HG03103 (cell line): ENCODE results near the gene SOCS1.
A peak's percentile ranks its signal among the peaks of the same experiment; 100 is the strongest.

Experiments used
- ATAC-seq: cut with Tn5 transposase; IDR thresholded peaks from one replicate; pipeline ENCODE4 v1.9.1; 2021; ENCODE audit warnings: low read depth; ENCODE audit not compliant: unreplicated experiment

Gene SOCS1

DNA sequence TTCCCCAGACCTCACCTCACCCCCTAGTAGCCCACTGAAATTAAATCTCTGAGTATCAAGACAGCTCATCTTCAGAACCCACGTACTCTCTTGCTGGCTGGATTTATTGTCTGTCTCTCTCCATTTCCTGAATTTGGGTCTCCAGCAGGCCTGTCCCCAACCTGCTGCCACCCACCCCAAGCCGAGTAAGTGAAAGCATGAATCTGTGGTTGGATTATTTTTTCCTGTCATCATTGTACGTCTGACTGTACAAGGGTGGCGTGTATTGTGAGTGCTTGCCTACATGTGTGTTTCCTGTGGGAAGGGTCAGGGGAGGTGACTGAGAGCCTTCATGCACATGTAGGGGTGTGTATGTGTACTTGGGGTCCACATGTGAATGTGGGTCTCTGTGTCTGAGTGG is 7.7 kb upstream of the SOCS1 start:
- no peak for ATAC-seq

DNA sequence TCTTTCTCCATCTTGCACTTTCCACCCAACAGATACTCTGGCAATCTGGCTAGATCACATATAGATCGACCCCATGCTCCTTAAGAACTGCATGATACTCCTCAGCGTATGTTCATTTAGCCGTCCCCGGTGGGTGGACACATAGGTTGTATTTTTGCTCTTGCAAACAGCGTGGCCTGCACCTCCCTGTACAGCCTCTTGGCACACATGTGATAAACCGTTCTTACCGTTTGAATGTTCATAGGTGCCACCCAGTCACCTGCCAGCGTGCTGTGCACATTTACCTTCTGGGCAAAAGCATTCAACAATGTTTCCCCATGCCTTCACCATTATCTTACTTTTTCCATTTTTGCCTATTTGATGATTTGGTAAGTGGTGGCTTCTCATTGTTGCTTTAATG is 6.9 kb upstream of the SOCS1 start:
- no peak for ATAC-seq

DNA sequence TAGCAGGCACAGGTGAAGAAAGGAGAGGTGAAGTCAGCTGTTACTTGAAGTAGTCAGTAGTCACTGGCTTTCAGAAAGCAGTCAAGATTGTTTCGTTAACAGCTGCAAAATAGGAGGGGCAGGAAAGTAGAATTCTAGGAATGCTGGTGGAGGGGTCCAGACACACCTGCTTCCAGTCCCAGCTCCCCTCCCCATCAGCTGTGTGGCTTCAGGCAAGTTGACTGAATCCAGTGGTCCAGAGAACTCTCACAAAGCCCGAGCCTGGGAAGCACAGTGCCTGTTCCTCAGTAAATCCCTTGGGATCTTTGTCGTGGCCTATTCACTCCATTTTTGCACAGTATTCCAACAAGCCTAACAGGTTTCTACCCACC is 4.6 kb upstream of the SOCS1 start:
- no peak for ATAC-seq

DNA sequence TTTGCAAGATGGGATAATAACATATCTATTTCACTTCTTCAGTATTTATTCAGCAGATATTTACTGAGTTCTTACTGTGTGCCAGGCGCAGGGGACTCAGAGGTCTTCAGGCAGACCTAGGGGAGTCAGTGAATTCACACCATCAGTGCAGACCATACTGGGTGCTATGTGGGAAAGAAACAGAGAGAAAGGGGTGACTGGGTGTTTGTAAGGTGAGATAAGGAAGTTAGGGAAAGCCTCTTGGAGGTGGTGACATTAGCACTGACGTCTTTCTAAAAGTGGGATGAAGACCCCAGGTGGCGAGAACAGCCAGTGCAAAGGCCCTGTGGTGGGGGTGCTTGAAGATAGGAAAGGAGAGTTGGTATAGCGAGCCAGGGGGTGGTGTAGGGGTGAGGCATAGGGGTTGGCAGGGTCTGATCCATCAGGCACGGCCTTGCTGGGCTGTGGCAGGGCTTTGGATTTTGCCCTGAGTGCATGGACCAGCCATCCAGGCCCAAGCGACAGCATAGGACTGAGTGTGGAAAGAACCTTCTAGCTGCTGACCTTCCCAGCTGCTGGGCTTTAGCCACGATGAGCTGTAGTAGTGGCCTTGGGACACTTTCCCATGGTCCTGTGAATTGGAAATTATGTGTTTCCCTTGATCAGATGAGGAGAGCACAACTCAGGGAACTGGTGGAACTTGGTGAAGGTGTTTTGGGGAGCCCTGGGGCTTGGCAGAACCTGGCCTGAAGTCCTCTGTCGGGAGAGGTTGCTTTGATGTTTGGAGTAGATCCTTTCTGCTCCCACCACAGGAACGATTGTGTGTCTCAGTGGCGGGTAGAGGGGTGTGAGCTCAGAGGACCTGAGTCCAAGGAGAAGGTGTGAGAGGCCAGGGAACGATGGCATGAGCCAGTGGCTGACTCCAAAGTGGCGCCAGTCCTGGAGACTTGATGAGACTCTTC is 3.9 kb upstream of the SOCS1 start:
- ATAC-seq = no peak

DNA sequence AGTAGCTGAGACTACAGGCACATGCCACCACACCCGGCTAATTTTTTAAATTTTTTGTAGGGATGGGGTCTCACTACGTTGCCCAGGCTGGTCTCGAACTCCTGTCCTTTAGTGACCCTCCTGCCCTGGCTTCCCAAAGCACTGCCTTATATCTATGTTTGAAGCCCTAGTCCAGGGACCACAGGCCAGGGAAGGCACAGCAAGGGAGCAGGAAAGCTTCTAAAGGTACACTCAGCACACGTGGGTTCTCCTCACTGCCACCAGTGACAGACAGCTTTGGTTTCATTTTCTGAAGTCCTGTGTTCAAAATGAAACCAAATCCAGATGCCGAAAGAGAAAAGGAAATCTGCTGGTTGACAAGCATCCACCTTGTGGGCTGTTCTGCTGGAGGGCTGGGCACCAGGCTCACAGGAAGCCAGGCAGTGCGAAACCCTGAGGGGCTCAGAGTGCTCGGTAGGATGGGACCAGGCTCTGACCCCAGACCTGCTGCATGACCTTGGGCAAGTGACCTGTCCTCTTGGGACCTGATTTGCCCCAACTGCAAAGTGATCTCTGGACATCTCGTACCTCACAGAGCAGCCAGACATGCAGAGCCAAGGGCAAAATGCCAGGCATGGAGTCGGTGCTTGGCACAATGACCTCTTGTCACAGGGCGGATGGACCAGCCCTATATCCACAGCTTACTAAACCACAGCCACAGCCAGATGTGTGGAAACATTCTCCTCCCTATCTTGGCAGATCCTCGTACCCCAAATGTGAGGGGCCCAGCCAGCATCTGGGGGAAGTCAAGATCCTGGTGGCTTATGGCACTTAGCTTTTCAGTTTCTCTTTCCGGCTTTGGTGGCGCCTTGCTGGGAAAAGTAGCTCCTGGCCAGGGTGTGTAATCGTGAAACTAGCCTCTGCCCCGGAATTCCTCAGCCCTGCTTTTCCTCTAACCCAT is 2.8 kb upstream of the SOCS1 start:
- ATAC-seq = no peak

DNA sequence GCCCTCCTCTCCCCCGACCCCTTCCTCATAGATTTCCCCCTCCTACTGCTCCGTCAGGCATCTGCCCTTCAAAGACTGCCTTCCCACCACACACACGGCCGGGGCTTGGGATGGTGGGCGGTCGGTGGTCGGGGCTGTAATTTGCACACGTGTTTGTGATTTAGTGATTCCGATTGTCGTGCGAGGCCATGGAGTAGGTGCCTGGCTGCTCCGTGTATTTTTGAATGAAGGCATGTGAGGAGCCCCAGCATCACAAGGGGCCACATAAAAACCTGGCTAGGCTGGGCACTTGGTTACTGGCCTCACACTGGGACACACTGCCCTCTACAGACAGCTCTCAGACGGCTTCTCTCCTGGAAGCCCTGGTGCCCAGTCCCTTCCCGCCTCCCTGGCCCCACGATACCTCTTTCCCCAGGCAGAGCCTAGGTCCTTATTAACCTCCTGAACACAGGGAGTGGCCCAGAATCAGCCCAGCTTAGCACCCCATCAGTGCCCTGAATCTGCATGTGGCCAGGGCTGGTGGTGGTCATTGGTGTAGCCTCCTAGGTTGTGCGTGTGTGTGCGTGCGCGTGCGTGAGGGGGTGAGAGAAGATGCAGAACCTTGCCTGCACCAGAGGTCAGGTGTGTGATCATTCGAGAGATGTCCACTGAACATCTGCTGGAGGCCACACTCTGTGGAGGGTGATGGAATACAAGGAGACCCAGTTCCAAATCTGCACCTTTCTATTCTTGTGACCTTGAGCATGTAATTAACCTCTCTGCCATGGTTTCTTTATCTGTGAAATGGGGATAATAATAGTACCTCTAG is 1.3 kb upstream of the SOCS1 start:
- no peak for ATAC-seq

DNA sequence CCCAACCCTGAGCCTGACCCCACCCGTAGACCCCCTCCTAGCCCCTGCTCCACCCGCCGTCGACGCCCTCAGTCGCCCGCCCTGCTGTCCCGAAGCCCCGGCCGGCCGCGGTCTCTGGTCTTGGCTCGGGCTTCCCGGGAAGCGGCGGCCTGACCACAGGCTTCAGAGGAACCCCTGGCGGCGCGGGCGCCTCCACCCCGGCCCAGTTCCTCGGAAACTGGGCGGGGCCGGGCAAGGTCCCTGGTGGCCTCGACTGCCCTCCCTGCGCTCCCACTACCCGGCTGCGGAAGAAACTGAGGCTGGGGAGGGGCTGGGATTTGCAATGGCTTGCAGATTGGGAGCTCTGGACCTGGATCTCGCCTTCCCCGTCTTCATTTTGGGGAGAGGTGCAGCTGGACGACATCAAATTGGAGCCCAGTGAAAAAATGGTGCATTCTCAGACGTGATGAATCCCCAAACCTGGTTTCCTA is 692 bp upstream of the SOCS1 start:
- no peak for ATAC-seq

DNA sequence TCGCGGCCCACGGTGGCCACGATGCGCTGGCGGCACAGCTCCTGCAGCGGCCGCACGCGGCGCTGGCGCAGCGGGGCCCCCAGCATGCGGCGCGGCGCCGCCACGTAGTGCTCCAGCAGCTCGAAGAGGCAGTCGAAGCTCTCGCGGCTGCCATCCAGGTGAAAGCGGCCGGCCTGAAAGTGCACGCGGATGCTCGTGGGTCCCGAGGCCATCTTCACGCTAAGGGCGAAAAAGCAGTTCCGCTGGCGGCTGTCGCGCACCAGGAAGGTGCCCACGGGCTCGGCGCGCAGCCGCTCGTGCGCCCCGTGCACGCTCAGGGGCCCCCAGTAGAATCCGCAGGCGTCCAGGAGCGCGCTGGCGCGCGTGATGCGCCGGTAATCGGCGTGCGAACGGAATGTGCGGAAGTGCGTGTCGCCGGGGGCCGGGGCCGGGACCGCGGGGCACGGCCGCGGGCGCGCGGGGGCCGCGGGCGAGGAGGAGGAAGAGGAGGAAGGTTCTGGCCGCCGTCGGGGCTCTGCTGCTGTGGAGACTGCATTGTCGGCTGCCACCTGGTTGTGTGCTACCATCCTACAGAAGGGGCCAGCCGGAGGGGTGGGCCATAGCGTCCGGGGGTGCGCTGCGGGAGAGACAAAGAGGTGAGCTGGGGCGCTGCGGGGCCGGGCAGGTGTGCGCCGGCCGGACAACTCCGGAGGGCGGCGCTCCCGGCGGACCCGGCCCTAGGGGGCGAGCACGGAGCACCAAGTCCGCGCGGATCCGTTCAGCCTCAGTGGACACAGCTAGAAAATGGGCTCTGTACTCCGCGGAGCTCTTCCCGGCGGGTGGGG is 879 bp downstream of the SOCS1 start:
- peak; percentile 8 for ATAC-seq

DNA sequence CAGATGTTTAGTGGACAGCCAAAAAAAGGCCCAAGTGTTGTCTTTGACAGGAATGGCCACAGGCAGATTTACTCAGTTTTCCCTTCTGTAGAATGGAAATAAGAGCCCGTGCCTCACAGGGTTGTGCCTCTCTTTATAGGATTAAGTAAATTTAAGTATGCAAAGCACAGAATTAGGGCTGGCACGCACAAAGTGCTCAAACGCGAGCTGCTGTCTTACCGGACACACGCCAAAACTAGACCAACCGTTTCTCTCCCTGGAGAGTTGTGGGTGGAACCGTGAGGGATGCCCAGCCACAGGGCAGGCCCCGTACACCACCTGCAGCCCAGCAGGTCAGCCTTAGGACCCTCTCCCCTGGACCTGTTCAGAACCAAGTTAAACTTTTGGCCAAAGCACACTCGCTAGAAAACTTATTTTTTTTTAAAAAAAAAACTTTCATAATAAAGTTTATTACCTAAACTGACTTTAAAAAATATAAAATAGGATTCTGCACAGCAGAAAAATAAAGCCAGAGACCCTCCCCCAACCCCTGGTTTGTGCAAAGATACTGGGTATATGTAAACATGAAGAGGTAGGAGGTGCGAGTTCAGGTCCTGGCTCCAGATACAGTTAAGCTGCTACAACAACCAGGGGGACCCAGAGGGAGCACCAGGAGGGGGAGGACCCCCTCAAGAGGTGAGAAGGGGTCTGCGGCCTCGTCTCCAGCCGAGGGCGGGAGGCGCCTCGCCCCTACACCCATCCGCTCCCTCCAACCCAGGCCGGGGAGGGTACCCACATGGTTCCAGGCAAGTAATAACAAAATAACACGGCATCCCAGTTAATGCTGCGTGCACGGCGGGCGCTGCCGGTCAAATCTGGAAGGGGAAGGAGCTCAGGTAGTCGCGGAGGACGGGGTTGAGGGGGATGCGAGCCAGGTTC is 1.8 kb downstream of the SOCS1 start:
- no peak for ATAC-seq

DNA sequence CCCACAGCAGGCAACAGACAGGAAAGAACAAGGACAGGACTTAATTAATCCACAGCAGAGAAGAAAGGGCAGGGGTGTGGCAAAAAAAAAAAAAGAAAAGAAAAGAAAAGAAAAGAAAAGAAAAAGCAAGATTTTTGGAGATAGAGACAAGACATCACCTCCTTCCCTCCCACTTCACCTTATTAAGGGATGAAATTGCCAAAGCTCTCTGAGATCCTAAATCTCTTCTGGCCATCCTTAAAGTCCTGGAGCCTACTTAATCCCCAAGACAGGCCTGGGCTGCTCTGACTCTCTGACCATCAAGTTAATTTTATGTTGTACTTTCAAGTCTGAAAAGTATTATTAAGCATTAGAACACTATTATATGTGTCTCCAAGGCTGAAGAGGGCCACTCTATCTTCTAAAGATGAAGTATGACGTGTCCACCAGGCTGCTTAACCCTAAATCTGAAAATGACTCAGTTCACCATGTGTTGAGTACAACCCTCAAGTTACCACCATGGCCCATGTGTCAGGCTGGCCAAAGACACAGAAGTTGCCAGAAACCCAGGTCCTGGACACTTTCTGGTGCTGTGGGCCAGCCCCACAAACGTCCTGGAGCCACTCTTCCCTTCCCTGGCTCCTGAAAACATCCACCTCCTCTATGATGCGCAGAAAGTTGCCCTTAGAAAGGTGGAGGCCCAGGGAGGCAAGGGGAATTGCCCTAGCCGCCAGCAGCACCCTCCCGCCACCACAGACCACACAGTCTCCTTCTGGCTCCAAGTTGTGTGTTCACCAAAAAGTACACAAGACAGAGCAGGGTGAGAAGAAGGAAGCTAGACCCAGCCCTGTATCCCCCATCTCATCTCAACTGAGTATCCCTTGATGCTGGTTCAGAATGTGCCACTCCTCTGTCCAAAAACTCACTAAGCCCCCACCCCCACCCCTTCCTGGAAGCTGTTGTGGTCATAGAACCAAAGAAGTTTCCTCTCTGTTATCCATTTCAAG is 2.7 kb downstream of the SOCS1 start:
- no peak for ATAC-seq

DNA sequence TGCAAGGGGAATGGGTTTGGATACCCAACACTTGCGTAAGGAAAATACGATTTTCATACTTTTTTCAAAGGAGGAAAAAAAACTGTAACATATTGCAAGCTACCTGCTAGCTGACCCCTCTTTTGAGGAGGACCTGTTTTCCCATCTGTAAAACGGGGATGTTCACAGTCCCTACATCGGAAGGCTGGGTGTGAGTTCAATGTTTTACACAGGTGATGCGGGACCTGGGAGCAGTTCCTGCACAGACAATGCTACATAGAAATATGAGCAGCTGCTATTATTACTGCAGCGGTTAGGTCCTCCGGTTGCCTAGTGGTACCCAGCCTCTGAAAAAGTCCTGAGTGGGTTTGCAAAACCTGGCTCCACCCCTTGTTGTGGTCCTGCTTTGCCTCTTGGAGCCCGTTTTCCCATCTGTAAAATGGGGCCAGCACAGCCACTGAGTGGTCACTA is 3.5 kb downstream of the SOCS1 start:
- ATAC-seq = no peak

DNA sequence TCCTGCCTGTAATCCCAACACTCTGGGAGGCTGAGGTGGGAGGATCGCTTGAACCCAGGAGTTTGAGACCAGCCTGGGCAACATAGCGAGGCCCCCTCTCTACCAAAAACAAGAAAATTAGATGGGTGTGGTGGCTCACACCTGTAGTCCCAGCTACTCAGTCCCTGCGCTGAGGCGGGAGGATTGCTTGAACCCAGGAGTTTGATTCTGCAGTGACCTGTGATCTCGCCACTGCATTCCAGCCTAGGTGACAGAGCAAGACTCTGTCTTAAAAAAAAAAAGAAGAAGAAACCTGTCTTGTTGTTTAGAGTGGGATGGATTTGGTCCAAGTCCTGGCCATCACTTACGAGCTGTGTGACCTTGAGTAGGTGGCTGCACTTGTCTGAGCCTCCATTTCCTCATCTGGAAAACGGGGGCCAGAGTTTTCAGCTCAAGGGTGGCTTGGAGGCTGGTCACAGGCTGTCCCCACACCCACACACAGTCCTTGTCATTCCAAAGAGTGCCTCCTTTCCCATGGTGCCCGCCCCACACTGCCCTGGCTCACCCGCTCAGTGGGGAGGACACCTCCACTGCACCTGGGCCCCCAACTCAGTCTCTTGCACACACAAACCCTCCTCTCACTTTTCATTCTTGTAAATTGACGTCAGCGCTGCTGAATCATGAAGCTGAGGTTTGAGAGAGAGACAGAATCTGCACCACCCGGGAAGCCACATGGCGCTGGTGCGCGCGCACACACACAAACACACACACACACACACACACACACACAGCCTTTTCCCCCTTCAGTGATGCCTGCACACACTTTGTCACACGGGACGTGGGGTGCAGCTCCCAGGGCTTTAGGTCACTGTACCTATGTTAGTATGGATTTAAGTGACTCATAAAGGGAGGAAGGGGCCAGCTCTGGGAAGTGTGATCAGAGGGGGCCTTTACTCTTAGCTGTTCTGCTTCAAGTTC is 4.2 kb downstream of the SOCS1 start:
- ATAC-seq = no peak

DNA sequence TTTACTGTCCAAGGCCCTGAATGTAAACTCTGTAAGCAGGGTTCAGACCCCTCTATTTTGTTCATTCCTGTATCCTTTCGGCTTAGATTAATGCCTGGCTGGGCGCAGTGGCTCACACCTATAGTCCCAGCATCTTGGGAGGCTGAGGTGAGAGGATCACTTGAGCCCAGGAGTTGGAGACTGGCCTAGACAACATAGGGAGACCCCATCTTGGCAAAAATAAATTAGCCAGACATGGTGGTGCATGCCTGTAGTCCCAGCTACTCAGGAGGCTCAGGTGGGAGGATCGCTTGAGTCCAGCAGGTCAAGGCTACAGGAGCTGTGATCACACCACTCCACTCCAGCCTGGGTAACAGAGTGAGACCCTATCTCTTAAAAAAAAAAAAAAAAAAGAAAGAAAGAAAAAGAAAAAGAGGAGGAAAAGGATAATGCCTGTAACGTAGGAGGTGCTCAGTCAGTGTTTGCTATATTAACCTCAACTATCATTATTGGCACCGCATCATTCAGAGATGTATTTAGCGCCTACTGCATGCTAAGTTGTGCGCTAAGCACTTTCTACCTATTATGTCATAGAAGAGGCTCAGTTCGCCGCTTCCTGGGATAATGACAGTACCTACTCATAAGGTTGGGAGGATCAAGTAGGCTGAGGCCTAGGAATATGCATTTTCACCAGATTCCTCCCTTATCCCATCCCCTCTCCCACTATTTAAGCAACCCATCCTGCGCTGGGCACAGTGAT is 5.0 kb downstream of the SOCS1 start:
- ATAC-seq = no peak

DNA sequence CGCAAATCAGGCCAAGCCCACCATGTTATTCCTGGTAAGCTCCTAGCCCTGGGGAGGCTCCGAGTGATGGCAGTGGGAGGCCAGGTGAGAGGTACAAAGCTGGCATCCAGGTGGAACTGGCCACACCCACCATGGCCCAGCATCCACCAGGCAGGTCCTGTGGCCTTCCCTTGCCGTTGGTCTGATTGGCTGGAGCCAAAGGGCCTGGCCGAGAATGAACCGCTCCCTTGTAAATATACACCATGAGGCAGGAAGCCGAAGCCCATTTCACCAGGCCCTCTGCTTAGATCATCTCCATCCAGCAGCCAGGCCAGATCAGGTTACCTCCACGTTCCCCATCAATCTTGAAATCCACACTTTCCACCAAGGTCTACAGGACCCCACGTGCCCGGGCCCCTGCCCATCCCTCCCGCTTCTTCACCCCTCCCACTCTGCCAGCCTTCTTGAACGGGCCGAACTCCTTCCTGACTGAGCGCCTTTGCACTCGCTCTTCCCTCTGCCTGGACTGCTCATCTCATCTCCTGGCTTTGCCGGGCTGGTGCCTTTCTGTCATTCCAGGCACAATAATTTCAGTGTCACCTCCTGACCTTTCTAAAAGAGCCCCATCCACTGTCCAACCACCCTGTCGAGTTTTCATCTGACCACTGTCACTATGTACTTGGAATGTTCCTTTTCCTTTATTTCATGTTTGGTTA is 5.8 kb downstream of the SOCS1 start:
- ATAC-seq = no peak
